Stimulated activated CD4-positive, alpha-beta T cell treated with anti-CD3 and anti-CD28 coated beads, Interleukin-12 subunit alpha, Interleukin-12 subunit beta, amount 100 ng/mL, for 4 hours (primary cell): Measurements from ENCODE around the gene FLT3LG.
A peak's percentile ranks its signal among the peaks of the same experiment; 100 is the strongest.

Experiments
- DNase-seq: peaks from one replicate; pipeline ENCODE4 v3.0.0-alpha.2; 2020

The FLT3LG gene

GRCh38 chr19:49489601-49490167 is 15.7 kb downstream of the FLT3LG start:
- DNase-seq = no peak

GRCh38 chr19:49490287-49491029 is 16.4 kb downstream of the FLT3LG start:
- DNase-seq = no peak

- no peak for DNase-seq
These were observed 17.2 kb downstream of the FLT3LG start for GRCh38 chr19:49491030-49491803.

- no peak for DNase-seq
These were observed 18.0 kb downstream of the FLT3LG start for GRCh38 chr19:49491804-49492572.

GRCh38 chr19:49492573-49493405 is 18.8 kb downstream of the FLT3LG start:
- no peak for DNase-seq

- DNase-seq = no peak
These were observed 22.6 kb downstream of the FLT3LG start for GRCh38 chr19:49496574-49497008.

GRCh38 chr19:49497047-49497788 is 23.2 kb downstream of the FLT3LG start:
- peak; percentile 70 for DNase-seq

GRCh38 chr19:49497789-49498103 is 23.7 kb downstream of the FLT3LG start:
- no peak for DNase-seq

GRCh38 chr19:49498475-49498874 is 24.5 kb downstream of the FLT3LG start:
- DNase-seq = no peak

GRCh38 chr19:49499030-49499670 is 25.1 kb downstream of the FLT3LG start:
- no peak for DNase-seq

- DNase-seq = peak; percentile 36
These were observed 29.0 kb downstream of the FLT3LG start for GRCh38 chr19:49502866-49503581.

- no peak for DNase-seq
These were observed 29.6 kb downstream of the FLT3LG start for GRCh38 chr19:49503582-49503962.

- peak; percentile 68 for DNase-seq
These were observed 32.6 kb downstream of the FLT3LG start for GRCh38 chr19:49506575-49507105.

GRCh38 chr19:49507803-49508494 is 33.9 kb downstream of the FLT3LG start:
- no peak for DNase-seq

GRCh38 chr19:49512970-49513745 is 39.1 kb downstream of the FLT3LG start:
- peak; percentile 46 for DNase-seq

- no peak for DNase-seq
These were observed 39.7 kb downstream of the FLT3LG start for GRCh38 chr19:49513746-49514118.

- no peak for DNase-seq
These were observed 40.1 kb downstream of the FLT3LG start for GRCh38 chr19:49514151-49514550.

- DNase-seq = no peak
These were observed 41.8 kb downstream of the FLT3LG start for GRCh38 chr19:49515767-49516166.

- no peak for DNase-seq
These were observed 44.0 kb downstream of the FLT3LG start for GRCh38 chr19:49518033-49518432.
